GM12878 (cell line): ENCODE results near the gene TMEM150A. TPM values are rescaled to one million over a fixed set of nuclear protein-coding genes. Genes with fewer than 3 reads are reported as not detected.

ENCODE experiments used
- CBX5 ChIP-seq: sonication (generic); IDR thresholded peaks from 2 replicates; pipeline ENCODE4 v1.6.1; 2016; ENCODE audit warnings: low read depth, moderate library complexity, mild to moderate bottlenecking, inconsistent platforms
- E2F8 ChIP-seq: fragments of 450-650 bp; IDR thresholded peaks from 2 replicates; pipeline ENCODE4 v1.6.1; 2018; ENCODE audit warnings: mild to moderate bottlenecking, low read depth, moderate library complexity; ENCODE audit not compliant: partially characterized antibody
- IRF5 ChIP-seq: fragments of 450-650 bp; IDR thresholded peaks from 2 replicates; pipeline ENCODE4 v1.6.1; 2017; ENCODE audit warnings: borderline replicate concordance
- POLR2A ChIP-seq: IDR thresholded peaks from 2 replicates; pipeline ENCODE4 v1.6.1; 2011; ENCODE audit warnings: low read depth, mild to moderate bottlenecking, low read length
- RAD21 ChIP-seq: IDR thresholded peaks from 2 replicates; pipeline ENCODE4 v1.6.1; 2011; ENCODE audit warnings: mild to moderate bottlenecking, low read depth, low read length, moderate library complexity; ENCODE audit not compliant: insufficient read depth
- RAD51 ChIP-seq: fragments of 450-650 bp; IDR thresholded peaks from 2 replicates; pipeline ENCODE4 v1.6.1; 2016; ENCODE audit warnings: moderate library complexity, mild to moderate bottlenecking, inconsistent platforms
- SMARCA5 ChIP-seq: fragments of 450-650 bp; IDR thresholded peaks from 2 replicates; pipeline ENCODE4 v1.6.1; 2017; ENCODE audit warnings: mild to moderate bottlenecking
- SREBF1 ChIP-seq: IDR thresholded peaks from 2 replicates; pipeline ENCODE4 v1.6.1; 2012; ENCODE audit warnings: mild to moderate bottlenecking, low read length
- SRF ChIP-seq, 2 experiments: IDR thresholded peaks; 2 replicates each; pipeline ENCODE4 v1.6.1; 2011; ENCODE audit warnings: low read depth in 2 of 2, low read length in 2 of 2, mild to moderate bottlenecking in 1 of 2, moderate library complexity in 1 of 2
- STAT3 ChIP-seq: IDR thresholded peaks from 2 replicates; pipeline ENCODE4 v1.6.1; 2011; ENCODE audit warnings: low read depth, low read length, improper control_type of control experiment
- SUPT20H ChIP-seq: IDR thresholded peaks from 2 replicates; pipeline ENCODE4 v1.6.1; 2011; ENCODE audit warnings: low read depth, mild to moderate bottlenecking, low read length, moderate library complexity, borderline replicate concordance; ENCODE audit not compliant: control insufficient read depth
- TBL1XR1 ChIP-seq: IDR thresholded peaks from 2 replicates; pipeline ENCODE4 v1.6.1; 2012; ENCODE audit warnings: low read depth, low read length, improper control_type of control experiment
- ZBED1 ChIP-seq: IDR thresholded peaks from 2 replicates; pipeline ENCODE4 v1.6.1; 2016; ENCODE audit warnings: borderline replicate concordance
- ZNF217 ChIP-seq: fragments of 450-650 bp; IDR thresholded peaks from 2 replicates; pipeline ENCODE4 v1.6.1; 2017; ENCODE audit warnings: antibody characterized with exemption, mild to moderate bottlenecking
- ZNF274 ChIP-seq: IDR thresholded peaks from one replicate; pipeline ENCODE4 v1.8.0; 2011; ENCODE audit not compliant: insufficient read length, insufficient read depth
- polyA plus RNA-seq, 11 experiments: library from polyadenylated mRNA; depleted of rRNA in 4 of 11; unstranded in 6 of 11; stranded (reverse) in 5 of 11; fragments of >200 nt; fragmentation: Nextera tagmentation in 4 of 11; fragmentation: Illumina TruSeq in 1 of 11; extraction: Ambion mirVana in 4 of 11; extraction: Trizol in 1 of 11; gene quantifications; 1 replicate in 1 of 11; 2 replicates in 10 of 11; pipeline versions ENCODE4 v1.2.1 to v1.2.3, GENCODE V29; 2011 to 2016; ENCODE audit warnings: inconsistent platforms in 2 of 11, missing spikeins in 2 of 11, low read depth in 1 of 11
- total RNA-seq, 4 experiments: library from RNA; depleted of rRNA in 3 of 4; stranded (reverse); fragments of >200 nt in 3 of 4; fragmentation: Illumina TruSeq in 1 of 4; extraction: Trizol in 1 of 4; gene quantifications; 2 replicates each; pipeline versions ENCODE4 v1.2.1 to v1.2.3, GENCODE V29; 2013 to 2021
- TF ChIP-seq, protein P1 (sequence below): IDR thresholded peaks from 2 replicates; pipeline ENCODE4 v1.6.1; 2011; ENCODE audit warnings: mild to moderate bottlenecking, low read depth, low read length, moderate library complexity; ENCODE audit not compliant: insufficient replicate concordance
- TF ChIP-seq, protein P2 (sequence below): IDR thresholded peaks from 2 replicates; pipeline ENCODE4 v1.6.1; 2011; ENCODE audit warnings: low read depth, mild to moderate bottlenecking, low read length, moderate library complexity, borderline replicate concordance; ENCODE audit errors: extremely low read depth
- TF ChIP-seq, protein P3 (sequence below): IDR thresholded peaks from 2 replicates; pipeline ENCODE4 v1.6.1; 2011; ENCODE audit warnings: low read depth, low read length, improper control_type of control experiment, borderline replicate concordance
- TF ChIP-seq, protein P4 (sequence below): fragments of 450-650 bp; formaldehyde crosslinking; IDR thresholded peaks from 2 replicates; pipeline ENCODE4 v1.4.0; 2020; ENCODE audit warnings: mild to moderate bottlenecking, moderate library complexity

Gene TMEM150A
- total and polyA plus RNA-seq, 10 of the 15 experiments (the other 5 are each of a cell fraction or from before 2014, with no cell fraction given), result 0.45 to 4.4 (median 2.6) TPM

- TF ChIP-seq POLR2A (peak; percentile 97), SRF (IDR thresholded peaks at IDR 0.05; ENCODE audit: low read depth in 2 of 2, low read length in 2 of 2) (0 out of 4 replicates have a peak, but pooled peaks of 1 of the 2 experiments have one; percentile 7), ZBED1 (no peak), RAD21 (no peak), CBX5 (no peak), SUPT20H (no peak), STAT3 (no peak), RAD51 (no peak), ZNF274 (no peak), E2F8 (no peak), SREBF1 (no peak), IRF5 (no peak), SMARCA5 (no peak), TBL1XR1 (no peak), ZNF217 (no peak)
- TF ChIP-seq, protein P1, sequence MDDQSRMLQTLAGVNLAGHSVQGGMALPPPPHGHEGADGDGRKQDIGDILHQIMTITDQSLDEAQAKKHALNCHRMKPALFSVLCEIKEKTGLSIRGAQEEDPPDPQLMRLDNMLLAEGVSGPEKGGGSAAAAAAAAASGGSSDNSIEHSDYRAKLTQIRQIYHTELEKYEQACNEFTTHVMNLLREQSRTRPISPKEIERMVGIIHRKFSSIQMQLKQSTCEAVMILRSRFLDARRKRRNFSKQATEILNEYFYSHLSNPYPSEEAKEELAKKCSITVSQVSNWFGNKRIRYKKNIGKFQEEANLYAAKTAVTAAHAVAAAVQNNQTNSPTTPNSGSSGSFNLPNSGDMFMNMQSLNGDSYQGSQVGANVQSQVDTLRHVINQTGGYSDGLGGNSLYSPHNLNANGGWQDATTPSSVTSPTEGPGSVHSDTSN, result no peak
- TF ChIP-seq, protein P2, sequence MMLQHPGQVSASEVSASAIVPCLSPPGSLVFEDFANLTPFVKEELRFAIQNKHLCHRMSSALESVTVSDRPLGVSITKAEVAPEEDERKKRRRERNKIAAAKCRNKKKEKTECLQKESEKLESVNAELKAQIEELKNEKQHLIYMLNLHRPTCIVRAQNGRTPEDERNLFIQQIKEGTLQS, result peak; percentile 84; the same call in 1 of the 2 replicates
- TF ChIP-seq, protein P3, sequence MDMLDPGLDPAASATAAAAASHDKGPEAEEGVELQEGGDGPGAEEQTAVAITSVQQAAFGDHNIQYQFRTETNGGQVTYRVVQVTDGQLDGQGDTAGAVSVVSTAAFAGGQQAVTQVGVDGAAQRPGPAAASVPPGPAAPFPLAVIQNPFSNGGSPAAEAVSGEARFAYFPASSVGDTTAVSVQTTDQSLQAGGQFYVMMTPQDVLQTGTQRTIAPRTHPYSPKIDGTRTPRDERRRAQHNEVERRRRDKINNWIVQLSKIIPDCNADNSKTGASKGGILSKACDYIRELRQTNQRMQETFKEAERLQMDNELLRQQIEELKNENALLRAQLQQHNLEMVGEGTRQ, result no peak
- TF ChIP-seq, protein P4, sequence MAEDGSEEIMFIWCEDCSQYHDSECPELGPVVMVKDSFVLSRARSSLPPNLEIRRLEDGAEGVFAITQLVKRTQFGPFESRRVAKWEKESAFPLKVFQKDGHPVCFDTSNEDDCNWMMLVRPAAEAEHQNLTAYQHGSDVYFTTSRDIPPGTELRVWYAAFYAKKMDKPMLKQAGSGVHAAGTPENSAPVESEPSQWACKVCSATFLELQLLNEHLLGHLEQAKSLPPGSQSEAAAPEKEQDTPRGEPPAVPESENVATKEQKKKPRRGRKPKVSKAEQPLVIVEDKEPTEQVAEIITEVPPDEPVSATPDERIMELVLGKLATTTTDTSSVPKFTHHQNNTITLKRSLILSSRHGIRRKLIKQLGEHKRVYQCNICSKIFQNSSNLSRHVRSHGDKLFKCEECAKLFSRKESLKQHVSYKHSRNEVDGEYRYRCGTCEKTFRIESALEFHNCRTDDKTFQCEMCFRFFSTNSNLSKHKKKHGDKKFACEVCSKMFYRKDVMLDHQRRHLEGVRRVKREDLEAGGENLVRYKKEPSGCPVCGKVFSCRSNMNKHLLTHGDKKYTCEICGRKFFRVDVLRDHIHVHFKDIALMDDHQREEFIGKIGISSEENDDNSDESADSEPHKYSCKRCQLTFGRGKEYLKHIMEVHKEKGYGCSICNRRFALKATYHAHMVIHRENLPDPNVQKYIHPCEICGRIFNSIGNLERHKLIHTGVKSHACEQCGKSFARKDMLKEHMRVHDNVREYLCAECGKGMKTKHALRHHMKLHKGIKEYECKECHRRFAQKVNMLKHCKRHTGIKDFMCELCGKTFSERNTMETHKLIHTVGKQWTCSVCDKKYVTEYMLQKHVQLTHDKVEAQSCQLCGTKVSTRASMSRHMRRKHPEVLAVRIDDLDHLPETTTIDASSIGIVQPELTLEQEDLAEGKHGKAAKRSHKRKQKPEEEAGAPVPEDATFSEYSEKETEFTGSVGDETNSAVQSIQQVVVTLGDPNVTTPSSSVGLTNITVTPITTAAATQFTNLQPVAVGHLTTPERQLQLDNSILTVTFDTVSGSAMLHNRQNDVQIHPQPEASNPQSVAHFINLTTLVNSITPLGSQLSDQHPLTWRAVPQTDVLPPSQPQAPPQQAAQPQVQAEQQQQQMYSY (CRISPR knock-in tag), result no peak
Observed at GRCh38 chr2:85561280-85562212, 41.0 kb downstream of the TMEM150A start, which contains the start of gene GGCX (continued).
